Stimulated activated CD4-positive, alpha-beta T cell treated with anti-CD3 and anti-CD28 coated beads, Interleukin-15, amount 100 ng/mL, for 24 hours (primary cell): ENCODE results near the gene POLR2H.

Experiments
- DNase-seq: peaks from one replicate; pipeline ENCODE4 v3.0.0-alpha.2; 2020

The POLR2H gene

DNA sequence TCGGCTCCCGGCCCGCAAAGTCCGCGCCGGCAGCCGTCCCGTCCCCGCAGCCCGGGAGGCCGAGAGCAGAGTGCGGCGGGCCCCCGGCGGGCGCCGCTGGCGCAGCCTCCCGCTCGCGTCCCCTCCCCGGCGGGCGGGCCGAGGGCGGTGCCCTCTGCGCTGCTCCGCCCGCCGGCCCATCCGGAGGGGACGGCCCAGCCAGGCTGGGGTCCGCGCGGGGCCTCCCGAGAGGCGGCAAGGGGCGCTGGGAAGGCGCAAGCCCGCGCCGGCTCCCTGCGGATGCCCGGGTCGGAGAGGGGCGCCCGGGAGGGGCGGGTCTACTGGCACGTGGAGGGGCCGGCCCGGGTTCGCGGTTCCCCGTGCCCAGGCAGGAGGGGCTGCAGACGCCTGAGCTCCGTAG is at the start of gene POLR2H, which contains the start of gene CLCN2:
Gene POLR2H, plus strand, starts transcription at position 179 of the 400 bp plus-strand sequence. CDS start 1,783 bp downstream, outside the sequence.
Gene CLCN2, minus strand, starts transcription at position 74 of the 400 bp plus-strand sequence. CDS start 126 bp downstream, outside the sequence.
- DNase-seq = peak; percentile 71

DNA sequence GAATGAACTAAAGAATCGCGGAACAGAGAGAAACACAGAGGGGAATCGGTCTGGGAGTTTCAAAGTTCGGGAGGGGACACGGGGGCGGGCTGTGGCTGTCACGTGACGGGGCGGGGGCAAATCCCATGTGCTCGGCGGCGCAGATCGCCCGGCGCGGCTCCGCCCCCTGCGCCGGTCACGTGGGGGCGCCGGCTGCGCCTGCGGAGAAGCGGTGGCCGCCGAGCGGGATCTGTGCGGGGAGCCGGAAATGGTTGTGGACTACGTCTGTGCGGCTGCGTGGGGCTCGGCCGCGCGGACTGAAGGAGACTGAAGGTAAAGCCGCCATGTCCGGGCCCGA is 47.2 kb upstream of the POLR2H start, which contains the start of gene EIF4G1:
Gene EIF4G1, plus strand, starts transcription at position 244 of the 337 bp plus-strand sequence. CDS start 1,191 bp downstream, outside the sequence.
- peak; percentile 95 for DNase-seq

DNA sequence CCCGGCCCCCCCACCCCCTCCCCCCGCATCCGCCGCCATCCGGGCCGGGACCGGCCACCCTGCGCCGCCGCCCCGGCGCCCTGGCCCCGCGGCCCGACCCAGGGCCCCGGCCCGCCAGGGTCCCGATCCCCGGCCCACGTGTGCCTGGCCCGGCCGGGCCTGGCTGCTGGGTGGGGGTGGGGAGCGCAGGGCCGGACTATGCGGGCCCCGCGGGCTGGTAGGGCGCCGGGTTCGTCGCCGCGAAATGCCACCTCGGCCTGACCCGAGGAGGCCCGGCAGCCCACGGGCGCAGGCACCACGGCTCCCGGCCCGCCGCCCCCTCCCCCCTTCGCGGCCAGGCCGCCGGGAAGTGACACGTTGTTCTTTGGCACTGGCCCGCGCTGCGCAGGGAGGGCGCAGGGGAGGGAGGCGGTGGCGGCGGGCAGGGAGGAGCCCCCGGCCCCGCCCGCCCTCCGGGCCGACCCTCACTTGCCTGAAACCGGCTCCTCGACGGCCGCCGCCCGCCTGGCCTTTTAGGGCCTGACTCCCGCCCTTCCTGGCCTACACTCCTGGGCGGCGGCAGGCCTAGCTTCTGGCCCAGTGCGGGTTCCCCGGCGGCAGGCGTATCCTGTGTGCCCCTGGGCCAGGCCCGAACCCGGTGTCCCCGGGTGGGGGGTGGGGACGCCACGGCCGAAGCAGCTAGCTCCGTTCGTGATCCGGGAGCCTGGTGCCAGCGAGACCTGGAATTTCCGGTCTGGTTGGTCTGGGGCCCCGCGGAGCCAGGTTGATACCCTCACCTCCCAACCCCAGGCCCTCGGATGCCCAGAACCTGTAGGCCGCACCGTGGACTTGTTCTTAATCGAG is 46.6 kb upstream of the POLR2H start:
- peak; percentile 65 for DNase-seq

DNA sequence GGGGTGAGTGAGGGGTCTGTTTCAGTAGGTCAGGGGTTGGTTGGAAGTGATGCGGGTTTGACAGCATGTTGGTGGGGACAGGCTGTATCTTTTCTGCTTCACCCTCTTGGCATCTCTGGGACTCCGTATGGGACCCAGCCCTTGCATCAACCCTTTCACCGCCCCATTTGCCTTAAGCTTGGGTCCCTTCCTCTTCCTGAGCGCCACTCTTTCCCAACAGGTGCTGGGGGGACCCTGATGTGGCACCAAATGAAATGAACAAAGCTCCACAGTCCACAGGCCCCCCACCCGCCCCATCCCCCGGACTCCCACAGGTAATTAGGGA is 46.0 kb upstream of the POLR2H start:
- no peak for DNase-seq

DNA sequence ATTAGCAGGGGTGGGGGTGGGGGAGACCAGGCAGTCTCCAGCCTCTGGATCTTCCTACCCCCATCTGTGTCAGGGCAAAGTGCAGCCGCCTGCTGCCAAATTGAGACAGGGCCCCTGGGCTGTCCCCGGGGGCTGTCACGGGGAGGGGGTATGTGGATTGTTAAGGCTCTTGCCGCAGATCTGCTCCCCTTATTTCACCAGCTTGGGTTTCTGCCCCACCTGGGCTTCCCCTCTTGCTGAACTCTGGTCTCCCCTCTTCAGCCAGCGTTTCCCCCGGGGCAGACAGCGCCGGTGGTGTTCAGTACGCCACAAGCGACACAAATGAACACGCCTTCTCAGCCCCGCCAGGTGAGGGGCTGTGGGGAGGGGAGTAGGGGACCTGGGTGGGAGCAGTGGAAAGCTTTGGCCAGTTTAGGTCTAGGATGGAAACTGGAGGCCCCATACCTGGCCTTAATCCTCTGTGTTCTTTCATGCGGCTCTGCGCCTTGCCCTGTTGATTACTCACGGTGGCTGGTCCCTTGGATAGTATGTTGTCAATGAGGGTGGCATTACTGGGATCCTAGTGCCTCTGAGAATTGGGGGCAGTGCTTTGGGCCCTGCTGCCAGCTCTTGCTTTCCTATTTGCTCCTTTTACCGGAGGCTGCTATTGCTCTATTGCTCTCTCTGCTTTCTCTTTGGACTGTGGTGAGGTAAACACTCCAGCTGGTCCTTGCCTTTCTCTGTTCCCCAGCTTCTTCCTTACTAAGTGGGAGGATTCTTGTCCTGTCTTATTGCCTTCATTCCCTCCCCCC is 45.4 kb upstream of the POLR2H start:
- no peak for DNase-seq

DNA sequence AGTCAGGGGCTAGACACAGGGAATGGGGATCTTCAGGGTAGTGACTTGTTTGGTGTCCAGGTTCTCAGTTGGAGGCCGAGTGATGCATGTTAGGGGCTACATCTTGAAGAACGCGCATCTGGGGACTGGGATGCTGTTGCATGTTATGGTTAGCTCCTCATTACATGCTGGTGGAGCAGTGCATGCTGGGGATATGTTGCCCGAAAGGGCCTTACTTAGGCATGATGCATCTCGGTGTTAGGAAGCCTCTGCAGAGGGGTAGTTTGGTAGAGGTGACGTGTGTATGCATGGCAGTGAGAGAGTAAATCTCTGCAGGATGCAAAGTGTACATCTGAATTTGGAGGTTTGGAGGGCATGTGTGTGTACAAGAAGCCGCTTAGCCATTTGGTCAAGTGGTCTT is 44.7 kb upstream of the POLR2H start:
- DNase-seq = no peak

DNA sequence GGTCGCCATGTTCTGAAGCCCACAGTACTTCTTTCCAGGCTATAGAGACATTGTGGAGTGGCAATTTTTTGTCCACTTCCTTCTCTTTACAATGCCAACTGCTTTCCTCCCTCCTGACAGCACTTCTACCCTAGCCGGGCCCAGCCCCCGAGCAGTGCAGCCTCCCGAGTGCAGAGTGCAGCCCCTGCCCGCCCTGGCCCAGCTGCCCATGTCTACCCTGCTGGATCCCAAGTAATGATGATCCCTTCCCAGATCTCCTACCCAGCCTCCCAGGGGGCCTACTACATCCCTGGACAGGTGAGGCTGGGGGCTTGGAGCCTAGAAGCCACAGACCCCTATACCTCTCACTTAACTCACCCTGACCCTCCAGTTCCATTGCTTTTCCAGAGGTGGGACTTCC is 44.3 kb upstream of the POLR2H start:
- no peak for DNase-seq

DNA sequence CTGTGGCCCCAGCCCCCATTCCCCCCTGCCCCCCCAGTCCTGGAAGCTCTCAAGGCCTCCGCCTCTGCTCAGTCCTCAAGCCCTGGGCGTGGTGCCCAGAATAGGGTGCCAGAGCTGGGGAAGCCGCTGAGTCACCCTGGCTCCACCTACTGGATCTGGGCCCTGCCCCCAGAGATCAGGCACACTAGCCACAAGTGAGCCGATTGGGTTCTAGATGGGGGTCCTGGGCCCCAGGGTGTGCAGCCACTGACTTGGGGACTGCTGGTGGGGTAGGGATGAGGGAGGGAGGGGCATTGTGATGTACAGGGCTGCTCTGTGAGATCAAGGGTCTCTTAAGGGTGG is 41.4 kb upstream of the POLR2H start:
- DNase-seq = peak; percentile 72

DNA sequence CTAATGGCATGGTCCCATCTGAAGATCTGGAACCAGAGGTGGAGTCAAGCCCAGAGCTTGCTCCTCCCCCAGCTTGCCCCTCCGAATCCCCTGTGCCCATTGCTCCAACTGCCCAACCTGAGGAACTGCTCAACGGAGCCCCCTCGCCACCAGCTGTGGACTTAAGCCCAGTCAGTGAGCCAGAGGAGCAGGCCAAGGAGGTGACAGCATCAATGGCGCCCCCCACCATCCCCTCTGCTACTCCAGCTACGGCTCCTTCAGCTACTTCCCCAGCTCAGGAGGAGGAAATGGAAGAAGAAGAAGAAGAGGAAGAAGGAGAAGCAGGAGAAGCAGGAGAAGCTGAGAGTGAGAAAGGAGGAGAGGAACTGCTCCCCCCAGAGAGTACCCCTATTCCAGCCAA is 39.8 kb upstream of the POLR2H start:
- no peak for DNase-seq

DNA sequence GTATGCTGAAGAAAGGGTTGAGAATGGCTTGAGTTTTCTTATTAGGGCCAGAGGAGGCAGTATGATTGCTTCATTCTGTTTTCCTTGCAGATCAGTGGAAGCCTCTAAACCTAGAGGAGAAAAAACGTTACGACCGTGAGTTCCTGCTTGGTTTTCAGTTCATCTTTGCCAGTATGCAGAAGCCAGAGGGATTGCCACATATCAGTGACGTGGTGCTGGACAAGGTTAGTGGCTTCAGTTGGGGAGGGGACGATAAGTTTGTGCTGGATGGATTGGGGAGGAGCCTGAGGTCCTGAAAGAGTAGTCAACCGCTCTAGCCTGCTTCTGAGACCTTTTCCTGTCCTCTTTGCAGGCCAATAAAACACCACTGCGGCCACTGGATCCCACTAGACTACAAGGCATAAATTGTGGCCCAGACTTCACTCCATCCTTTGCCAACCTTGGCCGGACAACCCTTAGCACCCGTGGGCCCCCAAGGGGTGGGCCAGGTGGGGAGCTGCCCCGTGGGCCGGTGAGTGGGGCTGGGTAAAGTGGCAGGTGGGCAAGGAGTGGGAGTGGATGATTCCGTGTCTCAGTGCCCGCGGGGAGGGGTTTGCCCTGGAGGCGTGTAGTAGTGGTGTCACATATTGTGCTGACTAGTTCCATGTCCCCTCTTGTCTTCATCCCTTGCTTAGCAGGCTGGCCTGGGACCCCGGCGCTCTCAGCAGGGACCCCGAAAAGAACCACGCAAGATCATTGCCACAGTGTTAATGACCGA is 38.6 kb upstream of the POLR2H start:
- DNase-seq = no peak

DNA sequence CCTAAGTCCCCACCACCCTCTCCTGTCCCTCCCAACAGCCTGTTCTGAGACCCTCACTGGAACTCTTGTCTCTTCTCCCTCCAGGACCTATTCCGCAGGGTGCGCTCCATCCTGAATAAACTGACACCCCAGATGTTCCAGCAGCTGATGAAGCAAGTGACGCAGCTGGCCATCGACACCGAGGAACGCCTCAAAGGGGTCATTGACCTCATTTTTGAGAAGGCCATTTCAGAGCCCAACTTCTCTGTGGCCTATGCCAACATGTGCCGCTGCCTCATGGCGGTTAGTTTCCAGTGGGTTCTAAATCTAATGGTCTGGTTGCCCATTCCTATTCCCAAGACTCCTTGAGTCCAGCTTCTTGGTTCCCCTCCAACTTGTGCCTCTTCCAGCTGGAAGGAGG is 37.8 kb upstream of the POLR2H start:
- no peak for DNase-seq

DNA sequence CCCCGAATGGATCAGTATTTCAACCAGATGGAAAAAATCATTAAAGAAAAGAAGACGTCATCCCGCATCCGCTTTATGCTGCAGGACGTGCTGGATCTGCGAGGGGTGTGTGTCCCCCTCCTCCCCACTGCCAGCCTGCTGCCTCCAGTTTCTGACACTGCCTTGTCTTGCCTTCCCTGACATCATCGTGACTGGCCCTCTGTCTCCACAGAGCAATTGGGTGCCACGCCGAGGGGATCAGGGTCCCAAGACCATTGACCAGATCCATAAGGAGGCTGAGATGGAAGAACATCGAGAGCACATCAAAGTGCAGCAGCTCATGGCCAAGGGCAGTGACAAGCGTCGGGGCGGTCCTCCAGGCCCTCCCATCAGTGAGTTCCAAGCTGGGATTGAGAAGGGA is 36.2 kb upstream of the POLR2H start:
- no peak for DNase-seq

DNA sequence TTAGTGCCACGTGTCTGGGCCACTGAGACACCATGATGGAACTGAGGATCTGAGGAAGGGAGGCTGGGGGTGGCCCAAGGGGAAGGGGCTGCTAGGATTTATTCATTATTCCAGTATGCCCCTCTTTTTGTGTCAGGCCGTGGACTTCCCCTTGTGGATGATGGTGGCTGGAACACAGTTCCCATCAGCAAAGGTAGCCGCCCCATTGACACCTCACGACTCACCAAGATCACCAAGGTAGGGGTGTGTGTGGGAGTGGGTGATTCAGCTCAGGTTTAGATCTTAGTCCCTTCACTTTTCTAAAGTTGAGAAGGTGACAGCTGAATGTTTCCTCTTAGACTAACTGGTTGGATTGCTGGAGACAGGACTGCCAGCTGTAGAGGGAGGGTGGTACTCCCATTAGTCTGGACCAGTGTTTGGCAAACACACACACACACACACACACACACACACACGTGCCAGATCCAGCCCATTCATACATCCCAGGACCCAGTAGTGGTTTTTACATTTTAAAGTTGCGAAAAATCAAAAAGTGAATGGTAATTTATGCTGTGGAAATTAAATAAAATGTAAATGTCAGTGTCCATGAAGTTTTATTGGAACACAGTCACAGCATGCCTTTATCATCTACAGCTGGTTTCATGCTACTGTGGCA is 35.7 kb upstream of the POLR2H start:
- DNase-seq = peak; percentile 56

DNA sequence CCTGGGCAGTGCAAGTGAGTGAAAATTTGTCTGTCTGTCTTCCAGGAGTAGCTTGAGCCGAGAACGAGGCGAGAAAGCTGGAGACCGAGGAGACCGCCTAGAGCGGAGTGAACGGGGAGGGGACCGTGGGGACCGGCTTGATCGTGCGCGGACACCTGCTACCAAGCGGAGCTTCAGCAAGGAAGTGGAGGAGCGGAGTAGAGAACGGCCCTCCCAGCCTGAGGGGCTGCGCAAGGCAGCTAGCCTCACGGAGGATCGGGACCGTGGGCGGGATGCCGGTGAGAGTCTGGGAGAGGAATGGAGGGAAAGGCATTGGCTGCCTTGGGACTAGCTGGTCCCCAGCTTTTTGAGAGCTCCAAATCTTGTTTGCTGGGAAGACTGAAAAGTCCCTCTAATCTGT is 34.3 kb upstream of the POLR2H start:
- DNase-seq = no peak

DNA sequence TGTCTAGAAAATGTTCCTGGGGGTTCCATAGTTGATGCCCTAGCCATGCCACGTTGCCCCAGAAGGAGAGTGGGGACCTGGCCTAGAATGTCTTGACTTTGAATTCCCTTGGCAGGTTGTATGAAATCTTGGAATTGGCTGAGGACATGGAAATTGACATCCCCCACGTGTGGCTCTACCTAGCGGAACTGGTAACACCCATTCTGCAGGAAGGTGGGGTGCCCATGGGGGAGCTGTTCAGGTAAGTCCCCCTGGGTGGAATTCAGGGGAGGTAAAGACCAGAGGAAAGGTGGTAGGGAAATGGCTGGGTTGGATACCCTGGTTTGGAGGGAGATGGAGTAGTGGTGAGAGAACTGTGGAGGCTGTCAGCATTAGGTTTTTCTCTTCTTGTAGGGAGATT is 33.0 kb upstream of the POLR2H start:
- DNase-seq = no peak

DNA sequence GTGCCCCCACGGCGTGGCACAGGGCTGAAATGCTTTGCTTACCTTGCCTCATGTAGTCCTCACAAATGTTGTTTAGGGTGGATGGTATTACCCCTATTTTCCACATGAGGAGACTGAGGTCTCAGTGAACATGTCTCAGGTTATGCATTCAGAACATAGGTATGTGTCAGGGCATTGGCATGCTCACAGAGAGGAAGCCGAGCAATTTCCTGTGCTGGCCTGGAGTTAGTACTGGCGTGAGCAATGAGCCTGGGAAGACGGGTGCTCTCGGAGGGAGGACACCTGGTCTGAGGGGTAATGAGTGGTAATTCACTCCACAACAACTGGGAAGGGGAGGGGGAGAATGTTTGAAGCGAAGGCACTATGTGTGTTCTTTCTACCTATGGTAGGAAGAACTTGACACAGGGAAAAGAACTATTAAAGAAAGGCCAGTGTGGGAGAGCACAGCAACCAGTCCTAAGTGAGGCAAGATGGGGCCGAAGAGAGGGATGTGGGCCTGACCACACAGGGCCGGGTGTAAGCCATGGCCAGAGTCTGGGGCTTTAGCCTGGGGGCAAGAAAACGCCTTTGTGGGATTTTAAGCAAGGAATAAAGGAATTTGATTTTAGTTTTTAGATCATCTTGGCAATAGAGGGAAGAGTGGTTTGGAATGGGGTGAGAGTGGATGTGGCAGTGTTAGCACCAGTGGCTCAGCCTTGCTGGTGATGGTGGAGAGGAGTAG is 29.0 kb upstream of the POLR2H start:
- no peak for DNase-seq

DNA sequence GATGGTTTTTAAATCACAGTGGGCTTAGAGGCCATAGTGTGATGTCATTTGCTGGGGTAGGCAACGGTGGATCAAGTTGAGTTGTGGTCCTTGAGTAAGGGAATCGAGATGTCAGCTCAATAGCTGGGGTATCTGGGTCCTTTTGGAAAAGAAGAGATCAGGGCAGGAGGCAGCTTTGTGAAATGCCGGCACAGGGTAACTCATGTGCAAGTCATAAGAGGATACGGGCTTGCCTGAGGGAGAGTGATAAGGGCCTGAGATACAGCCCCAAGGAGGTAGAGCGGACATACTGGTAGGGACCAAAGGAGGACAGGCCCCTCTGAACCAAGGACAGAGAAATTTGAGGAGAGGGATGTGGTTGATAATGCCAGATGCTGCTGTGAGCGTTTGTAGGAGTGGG is 28.3 kb upstream of the POLR2H start:
- no peak for DNase-seq

DNA sequence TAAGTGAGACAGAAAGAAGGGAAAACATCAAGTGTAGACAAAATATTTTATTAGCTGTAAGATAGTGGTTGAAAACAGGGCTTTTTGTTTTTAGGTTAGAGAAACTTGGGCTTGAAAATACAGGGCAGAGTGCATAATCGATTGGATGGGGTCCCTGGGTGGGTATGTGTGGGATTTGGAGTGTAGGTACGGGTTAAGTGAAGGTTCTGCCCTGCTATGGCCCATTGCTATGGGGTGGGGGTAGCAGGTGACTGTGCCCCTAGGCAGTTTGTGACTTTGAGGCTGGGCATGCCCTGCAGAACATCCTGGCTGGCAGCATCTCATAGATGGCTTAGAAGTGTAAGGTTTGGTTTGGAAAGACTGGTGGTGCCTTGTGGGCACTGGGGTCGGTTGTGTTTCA is 27.8 kb upstream of the POLR2H start:
- no peak for DNase-seq

DNA sequence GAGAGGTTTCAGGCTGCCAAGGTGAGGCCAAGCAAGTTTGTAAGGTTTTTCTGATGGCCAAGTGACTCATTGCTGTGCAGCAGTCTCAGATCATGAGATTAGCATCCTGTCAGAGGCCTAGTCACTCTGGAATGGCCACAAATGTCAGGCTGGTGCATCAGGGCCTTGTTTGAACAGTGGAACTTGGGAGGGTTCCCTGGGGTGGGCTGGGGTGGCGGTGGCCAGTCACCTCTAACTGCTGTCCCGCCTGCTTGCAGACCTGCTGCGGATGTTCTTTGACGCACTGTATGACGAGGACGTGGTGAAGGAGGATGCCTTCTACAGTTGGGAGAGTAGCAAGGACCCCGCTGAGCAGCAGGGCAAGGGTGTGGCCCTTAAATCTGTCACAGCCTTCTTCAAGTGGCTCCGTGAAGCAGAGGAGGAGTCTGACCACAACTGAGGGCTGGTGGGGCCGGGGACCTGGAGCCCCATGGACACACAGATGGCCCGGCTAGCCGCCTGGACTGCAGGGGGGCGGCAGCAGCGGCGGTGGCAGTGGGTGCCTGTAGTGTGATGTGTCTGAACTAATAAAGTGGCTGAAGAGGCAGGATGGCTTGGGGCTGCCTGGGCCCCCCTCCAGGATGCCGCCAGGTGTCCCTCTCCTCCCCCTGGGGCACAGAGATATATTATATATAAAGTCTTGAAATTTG is 26.9 kb upstream of the POLR2H start:
- peak; percentile 56 for DNase-seq

DNA sequence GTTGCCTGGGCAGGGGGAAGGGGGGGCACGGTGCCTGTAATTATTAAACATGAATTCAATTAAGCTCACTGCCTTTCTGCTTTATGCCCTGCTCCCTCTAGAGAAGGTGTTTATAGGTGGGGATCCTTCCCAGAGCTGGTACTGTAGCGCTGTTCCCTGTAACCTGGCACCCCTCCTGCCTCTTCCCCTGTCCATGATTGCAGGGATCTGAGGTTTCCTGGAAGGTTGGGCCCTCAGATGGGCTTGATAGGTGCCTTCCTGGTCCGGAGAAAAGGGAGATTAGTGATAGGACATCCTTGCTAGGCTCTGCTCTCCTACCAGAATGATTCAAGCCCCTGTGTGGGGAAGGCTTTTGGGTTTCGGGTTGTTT is 26.2 kb upstream of the POLR2H start:
- DNase-seq = no peak

DNA sequence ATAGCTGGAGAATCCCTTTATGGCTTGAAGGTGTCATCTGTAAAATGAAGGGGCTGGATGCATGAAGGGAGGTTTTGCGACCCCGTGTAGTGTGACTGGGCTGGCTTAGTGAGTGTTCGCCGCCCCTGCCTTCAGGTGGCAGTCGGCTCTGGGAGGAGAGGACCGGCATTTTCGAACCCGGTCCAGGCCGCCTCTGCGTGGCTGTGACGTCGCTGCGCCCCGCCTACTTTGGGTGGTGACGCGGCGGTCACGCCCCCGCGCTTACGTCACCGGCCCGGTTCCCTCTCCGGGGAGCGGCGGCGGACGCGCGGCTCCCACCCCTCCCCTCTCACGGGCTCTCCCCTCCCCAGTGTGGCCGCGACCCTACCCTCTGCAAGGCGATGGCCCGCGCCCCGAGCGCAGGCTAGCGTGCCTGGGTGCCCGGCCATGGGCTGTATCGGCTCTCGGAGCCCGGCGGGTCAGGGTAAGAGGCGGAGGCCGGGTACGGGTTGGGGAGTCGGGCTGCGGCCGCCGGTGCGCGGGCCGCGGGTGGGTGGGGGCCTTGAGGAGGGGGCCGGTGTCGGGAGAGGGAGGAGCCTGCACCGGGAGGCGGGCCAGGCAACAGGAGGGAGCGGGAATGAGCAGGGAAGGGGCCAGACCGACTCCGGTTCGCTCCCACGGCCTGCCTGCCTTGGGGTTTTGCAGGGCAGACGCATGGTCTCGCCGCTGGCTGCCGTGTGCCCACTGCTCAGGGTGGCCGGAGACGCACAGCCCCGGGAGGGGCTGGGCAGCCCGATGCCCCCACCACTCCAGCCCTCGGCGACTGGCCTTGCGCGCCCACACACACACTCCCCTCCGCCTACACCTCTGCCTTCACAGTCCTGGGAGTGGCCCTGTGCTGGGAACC is 25.6 kb upstream of the POLR2H start:
- peak; percentile 91 for DNase-seq
